Ishikawa (cell line): ENCODE results near the gene LRRC40.

Source experiments
- CEBPB ChIP-seq: IDR thresholded peaks from 2 replicates; pipeline ENCODE4 v1.6.1; 2012
- CREB1 ChIP-seq: IDR thresholded peaks from 2 replicates; pipeline ENCODE4 v1.6.1; 2012; ENCODE audit warnings: low read depth
- EGR1 ChIP-seq: IDR thresholded peaks from 2 replicates; pipeline ENCODE4 v1.6.1; 2012
- EP300 ChIP-seq: IDR thresholded peaks from 2 replicates; pipeline ENCODE4 v1.6.1; 2012; ENCODE audit warnings: borderline replicate concordance
- FOXM1 ChIP-seq: IDR thresholded peaks from 2 replicates; pipeline ENCODE4 v1.6.1; 2012; ENCODE audit warnings: low read depth, borderline replicate concordance
- MAX ChIP-seq: IDR thresholded peaks from 2 replicates; pipeline ENCODE4 v1.6.1; 2012
- NFIC ChIP-seq: IDR thresholded peaks from 2 replicates; pipeline ENCODE4 v1.6.1; 2012
- RAD21 ChIP-seq: IDR thresholded peaks from 2 replicates; pipeline ENCODE4 v1.6.1; 2012; ENCODE audit warnings: low read depth
- REST ChIP-seq: IDR thresholded peaks from 2 replicates; pipeline ENCODE4 v1.6.1; 2012; ENCODE audit warnings: low read depth, mild to moderate bottlenecking
- TAF1 ChIP-seq: IDR thresholded peaks from 2 replicates; pipeline ENCODE4 v1.6.1; 2012; ENCODE audit warnings: low read depth, mild to moderate bottlenecking
- TCF12 ChIP-seq: IDR thresholded peaks from 2 replicates; pipeline ENCODE4 v1.6.1; 2012; ENCODE audit warnings: low read depth
- TEAD4 ChIP-seq: IDR thresholded peaks from 2 replicates; pipeline ENCODE4 v1.6.1; 2012
- USF1 ChIP-seq: IDR thresholded peaks from 2 replicates; pipeline ENCODE4 v1.6.1; 2012
- YY1 ChIP-seq: IDR thresholded peaks from 2 replicates; pipeline ENCODE4 v1.6.1; 2012; ENCODE audit warnings: low read depth
- ZBTB7A ChIP-seq: IDR thresholded peaks from 2 replicates; pipeline ENCODE4 v1.6.1; 2012; ENCODE audit warnings: low read depth

LRRC40 gene

GRCh38 chr1:70103770-70104169, 101.6 kb downstream of the LRRC40 start:
- TF ChIP-seq NFIC (no peak), REST (no peak), USF1 (no peak), TEAD4 (no peak), EP300 (no peak), CEBPB (no peak), CREB1 (no peak), YY1 (no peak), EGR1 (no peak), TCF12 (no peak), TAF1 (no peak), ZBTB7A (no peak), RAD21 (no peak), FOXM1 (no peak), MAX (no peak)

- no peak for TF ChIP-seq TEAD4
- no peak for TF ChIP-seq FOXM1
- no peak for TF ChIP-seq REST
- TF ChIP-seq CEBPB: no peak
- no peak for TF ChIP-seq EP300
- TF ChIP-seq TCF12: no peak
- no peak for TF ChIP-seq RAD21
- no peak for TF ChIP-seq ZBTB7A
- no peak for TF ChIP-seq EGR1
- no peak for TF ChIP-seq CREB1
- no peak for TF ChIP-seq USF1
- TF ChIP-seq MAX: no peak
- TF ChIP-seq YY1: no peak
- TF ChIP-seq TAF1: no peak
Measured at GRCh38 chr1:70101774-70102173, 103.6 kb downstream of the LRRC40 start.

- TF ChIP-seq CREB1 (no peak), MAX (no peak), NFIC (no peak), FOXM1 (no peak), YY1 (no peak), REST (no peak), USF1 (no peak), EP300 (no peak), ZBTB7A (no peak), EGR1 (no peak), TCF12 (no peak), RAD21 (no peak), TEAD4 (no peak)
Measured at GRCh38 chr1:70101231-70101630, 104.1 kb downstream of the LRRC40 start.
